ENCODE data around the gene CCDC8. TPM values are rescaled to one million over a fixed set of nuclear protein-coding genes. Genes with fewer than 3 reads are reported as not detected.
A peak's percentile ranks its signal among the peaks of the same experiment; 100 is the strongest.
"Not testable (repeated sequence)": the region's sequence is repeated elsewhere in the genome, so short reads cannot be mapped to it uniquely, and the experiment has no call there.

Gene CCDC8
- total RNA-seq, 1 experiment from 2014 or later, result 24.5 TPM

DNA sequence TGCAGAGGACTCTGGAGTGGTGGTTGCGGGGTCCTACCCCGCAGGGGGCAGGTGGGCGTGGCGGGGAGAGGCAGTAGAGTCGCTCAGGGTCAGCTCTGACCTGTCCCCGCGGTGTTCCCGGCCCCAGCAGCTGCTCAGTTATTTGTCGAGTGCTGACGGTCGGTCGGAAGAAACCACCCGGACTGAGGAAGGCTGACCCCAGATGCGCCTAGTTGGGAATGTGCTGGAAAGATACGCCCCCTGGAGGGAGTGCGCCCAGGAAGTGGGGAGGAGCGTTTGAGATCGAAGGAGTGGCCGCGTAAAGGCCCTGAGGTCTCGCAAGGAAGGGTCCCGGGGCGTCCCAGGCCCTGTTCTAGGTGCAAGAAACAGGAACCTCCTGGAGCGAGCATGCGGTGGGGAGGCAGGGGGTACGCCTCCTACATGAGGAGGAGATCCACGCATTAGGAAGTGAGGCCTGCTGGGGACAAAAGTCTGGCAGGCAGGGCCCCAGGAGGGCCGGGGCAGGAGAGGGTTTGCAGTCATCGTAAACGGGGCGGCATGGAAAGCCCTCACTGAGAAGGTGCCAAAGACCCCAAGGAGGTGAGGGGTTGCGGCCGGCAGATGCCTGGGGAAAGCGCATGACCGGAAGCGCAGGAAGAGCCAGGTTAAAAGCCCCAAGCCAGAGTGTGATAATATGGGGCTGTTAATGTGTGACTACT is 9.2 kb downstream of the CCDC8 start:
- TF ChIP-seq, protein P1, sequence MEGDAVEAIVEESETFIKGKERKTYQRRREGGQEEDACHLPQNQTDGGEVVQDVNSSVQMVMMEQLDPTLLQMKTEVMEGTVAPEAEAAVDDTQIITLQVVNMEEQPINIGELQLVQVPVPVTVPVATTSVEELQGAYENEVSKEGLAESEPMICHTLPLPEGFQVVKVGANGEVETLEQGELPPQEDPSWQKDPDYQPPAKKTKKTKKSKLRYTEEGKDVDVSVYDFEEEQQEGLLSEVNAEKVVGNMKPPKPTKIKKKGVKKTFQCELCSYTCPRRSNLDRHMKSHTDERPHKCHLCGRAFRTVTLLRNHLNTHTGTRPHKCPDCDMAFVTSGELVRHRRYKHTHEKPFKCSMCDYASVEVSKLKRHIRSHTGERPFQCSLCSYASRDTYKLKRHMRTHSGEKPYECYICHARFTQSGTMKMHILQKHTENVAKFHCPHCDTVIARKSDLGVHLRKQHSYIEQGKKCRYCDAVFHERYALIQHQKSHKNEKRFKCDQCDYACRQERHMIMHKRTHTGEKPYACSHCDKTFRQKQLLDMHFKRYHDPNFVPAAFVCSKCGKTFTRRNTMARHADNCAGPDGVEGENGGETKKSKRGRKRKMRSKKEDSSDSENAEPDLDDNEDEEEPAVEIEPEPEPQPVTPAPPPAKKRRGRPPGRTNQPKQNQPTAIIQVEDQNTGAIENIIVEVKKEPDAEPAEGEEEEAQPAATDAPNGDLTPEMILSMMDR (conservative IDR thresholded peaks at IDR 0.05; ENCODE audit: low read depth, low read length), result peak; percentile 45; the same call in 1 of the 2 replicates
- TF ChIP-seq EZH2 (IDR thresholded peaks at IDR 0.05; ENCODE audit: borderline replicate concordance, low read depth, low read length, poor library complexity, severe bottlenecking), result no peak
- Histone ChIP-seq H3K27me3 (replicated peaks; ENCODE audit: insufficient read depth, low read depth, low read length, poor library complexity) (no peaks in the 10 kb centered on the region), H3K9me3 (ENCODE audit: low read depth, low read length, poor library complexity, severe bottlenecking) (no peaks in the 10 kb centered on the region), H3K4me3 (ENCODE audit: low read depth, low read length, poor library complexity, severe bottlenecking) (peak overlapping the region; percentile 37), H3K4me1 (ENCODE audit: insufficient read depth, low read length, poor library complexity, severe bottlenecking) (peaks cover 20% of the 10 kb centered on the region), H3K27ac (ENCODE audit: low read depth, low read length, poor library complexity, severe bottlenecking) (peak overlapping the region; percentile 15), H3K36me3 (ENCODE audit: insufficient read depth, low read length, poor library complexity, severe bottlenecking) (no peaks in the 10 kb centered on the region)
- ChIA-PET CTCF (interaction anchor here (0.5 to 1.2 kb wide), 5 partner anchors 9 to 111 kb away, joined by 3 to 7 read pairs (median 5); partner anchors contain the start of gene CCDC8), POLR2A (ENCODE audit: low non-redundant PET) (no interaction called here)
- peak; percentile 71 for DNase-seq (ENCODE audit: low spot score)
- intact Hi-C loops (cut with micrococcal nuclease; ENCODE audit: unreplicated experiment), result no loop called here
- no TSS peak for BruUV-seq (replicated peaks)

DNA sequence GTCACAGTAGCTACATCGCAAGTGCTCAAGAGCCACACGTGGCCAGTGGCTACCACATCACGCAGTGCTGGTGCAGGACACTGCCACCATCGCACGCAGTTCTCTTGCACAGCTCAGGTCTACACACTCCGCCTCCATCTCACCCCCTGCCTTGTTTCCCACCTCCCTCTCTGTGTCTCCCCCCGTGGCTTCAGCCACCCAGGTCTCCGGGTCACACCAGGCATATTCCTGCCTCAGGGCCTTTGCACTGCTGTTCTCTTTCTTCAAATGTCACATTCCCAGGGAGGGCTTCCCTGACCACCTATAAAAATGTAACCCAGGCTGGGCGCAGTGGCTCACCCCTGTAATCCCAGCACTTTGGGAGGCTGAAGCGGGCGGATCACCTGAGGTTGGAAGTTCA is 10.6 kb downstream of the CCDC8 start:
- TF ChIP-seq, protein P1 (conservative IDR thresholded peaks at IDR 0.05; ENCODE audit: low read depth, low read length), result no peak
- TF ChIP-seq EZH2 (IDR thresholded peaks at IDR 0.05; ENCODE audit: borderline replicate concordance, low read depth, low read length, poor library complexity, severe bottlenecking), result no peak
- Histone ChIP-seq H3K27me3 (replicated peaks; ENCODE audit: insufficient read depth, low read depth, low read length, poor library complexity) (no peaks in the 10 kb centered on the region), H3K4me1 (ENCODE audit: insufficient read depth, low read length, poor library complexity, severe bottlenecking) (peaks cover 11% of the 10 kb centered on the region), H3K4me3 (ENCODE audit: low read depth, low read length, poor library complexity, severe bottlenecking) (no peak overlapping the region), H3K36me3 (ENCODE audit: insufficient read depth, low read length, poor library complexity, severe bottlenecking) (no peaks in the 10 kb centered on the region), H3K9me3 (ENCODE audit: low read depth, low read length, poor library complexity, severe bottlenecking) (no peaks in the 10 kb centered on the region), H3K27ac (ENCODE audit: low read depth, low read length, poor library complexity, severe bottlenecking) (no peak overlapping the region)
- no TSS peak for BruUV-seq (replicated peaks)
- no peak for DNase-seq (ENCODE audit: low spot score)
- POLR2A ChIA-PET (ENCODE audit: low non-redundant PET), result no interaction called here
- CTCF ChIA-PET, result interaction anchor here (0.5 to 1.1 kb wide), 4 partner anchors 84 to 140 kb away, joined by 3 read pairs; no protein-coding TSS in a partner anchor
- intact Hi-C loops (cut with micrococcal nuclease; ENCODE audit: unreplicated experiment), result loop anchor here (1.0 to 2.0 kb wide), 2 partner anchors 85 to 110 kb away; no protein-coding TSS in a partner anchor

DNA sequence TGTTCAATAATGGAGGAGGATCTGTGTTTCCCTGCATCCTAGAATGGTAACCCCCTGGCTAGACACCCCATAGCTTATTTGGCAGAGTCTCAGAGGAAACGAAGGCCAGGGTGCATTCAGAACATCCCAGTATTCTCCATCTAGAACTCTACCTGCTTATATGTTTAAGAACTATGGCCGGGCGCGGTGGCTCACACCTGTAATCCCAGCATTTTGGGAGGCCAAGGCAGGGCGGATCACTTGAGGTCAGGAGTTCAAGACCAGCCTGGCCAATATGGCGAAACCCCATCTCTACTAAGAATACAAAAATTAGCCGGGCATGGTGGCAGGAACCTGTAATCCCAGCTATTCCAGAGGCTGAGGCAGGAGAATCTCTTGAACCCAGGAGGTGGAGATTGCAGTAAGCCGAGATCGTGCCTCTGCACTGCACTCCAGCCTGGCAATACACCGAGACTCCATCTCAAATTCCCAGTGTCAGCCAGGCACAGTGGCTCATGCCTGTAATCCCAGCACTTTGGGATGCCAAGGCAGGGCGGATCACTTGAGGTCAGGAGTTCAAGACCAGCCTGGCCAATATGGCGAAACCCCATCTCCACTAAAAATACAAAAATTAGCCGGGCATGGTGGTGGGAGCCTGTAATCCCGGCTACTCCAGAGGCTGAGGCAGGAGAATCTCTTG is 15.4 kb downstream of the CCDC8 start:
- POLR2A ChIA-PET (ENCODE audit: low non-redundant PET); H3K4me3 ChIP-seq (ENCODE audit: low read depth, low read length, poor library complexity, severe bottlenecking); H3K36me3 ChIP-seq (ENCODE audit: insufficient read depth, low read length, poor library complexity, severe bottlenecking); H3K9me3 ChIP-seq (ENCODE audit: low read depth, low read length, poor library complexity, severe bottlenecking); BruUV-seq (replicated peaks); DNase-seq (ENCODE audit: low spot score); H3K27ac ChIP-seq (ENCODE audit: low read depth, low read length, poor library complexity, severe bottlenecking); H3K4me1 ChIP-seq (ENCODE audit: insufficient read depth, low read length, poor library complexity, severe bottlenecking); H3K27me3 ChIP-seq (replicated peaks; ENCODE audit: insufficient read depth, low read depth, low read length, poor library complexity): not testable (repeated sequence)
- intact Hi-C loops (cut with micrococcal nuclease; ENCODE audit: unreplicated experiment), result loop anchor here (5.0 to 10.0 kb wide), 2 partner anchors 116 to 323 kb away; no protein-coding TSS in a partner anchor
- CTCF ChIA-PET, result interaction anchor here (0.6 kb wide), 2 partner anchors 12 to 133 kb away, joined by 4 to 9 read pairs; no protein-coding TSS in a partner anchor

All from A673 (cell line).